ENCODE results near the gene STAT1. TPM values are rescaled to one million over a fixed set of nuclear protein-coding genes. Genes with fewer than 3 reads are reported as not detected.

STAT1 gene
- total RNA-seq, 1 experiment from 2014 or later, result 60.7 TPM

DNA sequence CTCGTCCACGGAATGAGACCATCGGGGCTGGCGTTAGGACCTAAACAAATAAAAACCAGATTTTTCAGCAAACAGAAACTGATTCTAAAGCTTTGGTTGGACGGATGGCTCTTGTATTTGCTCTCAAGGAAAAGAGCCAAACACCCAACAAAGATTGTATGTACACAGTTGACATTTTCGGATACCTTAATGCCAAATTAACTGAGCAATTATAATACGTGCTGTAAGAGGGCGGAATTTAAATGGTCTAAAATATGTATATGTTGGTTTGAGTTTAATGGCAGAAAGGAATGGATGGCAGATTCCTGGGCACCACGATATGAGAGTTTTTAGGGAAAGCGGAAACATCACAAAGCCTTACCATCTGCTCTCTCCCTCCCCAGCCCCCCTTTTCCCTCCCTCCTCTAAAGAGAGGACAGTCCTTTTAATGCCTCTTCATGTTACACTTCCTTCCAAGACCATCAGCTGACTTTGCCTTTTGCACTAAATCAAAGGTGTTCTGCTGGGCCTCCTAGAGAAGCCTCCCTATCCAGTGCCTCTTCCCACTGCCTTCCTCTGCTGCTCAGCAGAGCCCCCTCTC, 33.3 kb downstream of the STAT1 start:
- Histone ChIP-seq H3K9me3 (ENCODE audit: control insufficient read depth in 1 of 2, insufficient read depth in 1 of 2, low read depth in 1 of 2, low read length in 2 of 2) (no peaks in the 10 kb centered on the region), H4K20me1 (ENCODE audit: insufficient read depth) (no peaks in the 10 kb centered on the region), H3K4me3 (replicated peaks in 1 of 2; ENCODE audit: low read depth in 1 of 2, low read length in 2 of 2) (no peak overlapping the region), H3K27me3 (ENCODE audit: insufficient read depth, low read length) (no peaks in the 10 kb centered on the region), H3K79me2 (ENCODE audit: insufficient read depth, low read length) (no peaks in the 10 kb centered on the region), H2AFZ (ENCODE audit: low read depth, low read length, poor library complexity, severe bottlenecking) (no peak overlapping the region), H3K4me2 (ENCODE audit: low read length) (no peak overlapping the region), H3K9ac (ENCODE audit: low read length) (no peak overlapping the region), H3K4me1 (ENCODE audit: control insufficient read depth in 1 of 2, insufficient read depth in 2 of 2, low read length in 2 of 2) (no peaks in the 10 kb centered on the region), H3K36me3 (ENCODE audit: control insufficient read depth in 1 of 2, insufficient read depth in 2 of 2, low read length in 2 of 2) (peaks cover 80 to 87% of the 10 kb centered on the region in 2 experiments), H3K9me2 (ENCODE audit: insufficient read depth) (no peaks in the 10 kb centered on the region), H3K27ac (ENCODE audit: low read depth, low read length) (no peak overlapping the region)
- intact Hi-C loops (cut with micrococcal nuclease), result no loop called here
- ATAC-seq, result no peak
- CTCF ChIA-PET, result no interaction called here
- POLR2A ChIA-PET, result no interaction called here
- no TSS peak for BruUV-seq (replicated peaks)
- TF ChIP-seq, protein P1, sequence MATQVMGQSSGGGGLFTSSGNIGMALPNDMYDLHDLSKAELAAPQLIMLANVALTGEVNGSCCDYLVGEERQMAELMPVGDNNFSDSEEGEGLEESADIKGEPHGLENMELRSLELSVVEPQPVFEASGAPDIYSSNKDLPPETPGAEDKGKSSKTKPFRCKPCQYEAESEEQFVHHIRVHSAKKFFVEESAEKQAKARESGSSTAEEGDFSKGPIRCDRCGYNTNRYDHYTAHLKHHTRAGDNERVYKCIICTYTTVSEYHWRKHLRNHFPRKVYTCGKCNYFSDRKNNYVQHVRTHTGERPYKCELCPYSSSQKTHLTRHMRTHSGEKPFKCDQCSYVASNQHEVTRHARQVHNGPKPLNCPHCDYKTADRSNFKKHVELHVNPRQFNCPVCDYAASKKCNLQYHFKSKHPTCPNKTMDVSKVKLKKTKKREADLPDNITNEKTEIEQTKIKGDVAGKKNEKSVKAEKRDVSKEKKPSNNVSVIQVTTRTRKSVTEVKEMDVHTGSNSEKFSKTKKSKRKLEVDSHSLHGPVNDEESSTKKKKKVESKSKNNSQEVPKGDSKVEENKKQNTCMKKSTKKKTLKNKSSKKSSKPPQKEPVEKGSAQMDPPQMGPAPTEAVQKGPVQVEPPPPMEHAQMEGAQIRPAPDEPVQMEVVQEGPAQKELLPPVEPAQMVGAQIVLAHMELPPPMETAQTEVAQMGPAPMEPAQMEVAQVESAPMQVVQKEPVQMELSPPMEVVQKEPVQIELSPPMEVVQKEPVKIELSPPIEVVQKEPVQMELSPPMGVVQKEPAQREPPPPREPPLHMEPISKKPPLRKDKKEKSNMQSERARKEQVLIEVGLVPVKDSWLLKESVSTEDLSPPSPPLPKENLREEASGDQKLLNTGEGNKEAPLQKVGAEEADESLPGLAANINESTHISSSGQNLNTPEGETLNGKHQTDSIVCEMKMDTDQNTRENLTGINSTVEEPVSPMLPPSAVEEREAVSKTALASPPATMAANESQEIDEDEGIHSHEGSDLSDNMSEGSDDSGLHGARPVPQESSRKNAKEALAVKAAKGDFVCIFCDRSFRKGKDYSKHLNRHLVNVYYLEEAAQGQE (IDR thresholded peaks at IDR 0.05; ENCODE audit: low read depth), result no peak
- TF ChIP-seq RAD21 (IDR thresholded peaks at IDR 0.05; ENCODE audit: low read depth) (no peak), TCF7L2 (IDR thresholded peaks at IDR 0.05; ENCODE audit: borderline replicate concordance, extremely low read depth, insufficient read depth, insufficient read length) (no peak), ZNF274 (IDR thresholded peaks at IDR 0.05; ENCODE audit: low read depth, low read length) (no peak), ELF1 (IDR thresholded peaks at IDR 0.05; ENCODE audit: borderline replicate concordance, low read depth) (no peak), YY1 (IDR thresholded peaks at IDR 0.05; ENCODE audit: extremely low read depth, insufficient replicate concordance, low read depth, low read length) (no peak), EZH2phosphoT487 (IDR thresholded peaks at IDR 0.05; ENCODE audit: borderline replicate concordance) (no peak), EZH2 (IDR thresholded peaks at IDR 0.05) (no peak), SRF (IDR thresholded peaks at IDR 0.05; ENCODE audit: low read depth) (no peak), CEBPB (IDR thresholded peaks at IDR 0.05; ENCODE audit: low read depth) (no peak), JUND (IDR thresholded peaks at IDR 0.05) (no peak), SIN3A (IDR thresholded peaks at IDR 0.05; ENCODE audit: low read depth) (no peak)
- TF ChIP-seq, protein P2, sequence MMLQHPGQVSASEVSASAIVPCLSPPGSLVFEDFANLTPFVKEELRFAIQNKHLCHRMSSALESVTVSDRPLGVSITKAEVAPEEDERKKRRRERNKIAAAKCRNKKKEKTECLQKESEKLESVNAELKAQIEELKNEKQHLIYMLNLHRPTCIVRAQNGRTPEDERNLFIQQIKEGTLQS (IDR thresholded peaks at IDR 0.05), result no peak
- TF ChIP-seq, protein P3, sequence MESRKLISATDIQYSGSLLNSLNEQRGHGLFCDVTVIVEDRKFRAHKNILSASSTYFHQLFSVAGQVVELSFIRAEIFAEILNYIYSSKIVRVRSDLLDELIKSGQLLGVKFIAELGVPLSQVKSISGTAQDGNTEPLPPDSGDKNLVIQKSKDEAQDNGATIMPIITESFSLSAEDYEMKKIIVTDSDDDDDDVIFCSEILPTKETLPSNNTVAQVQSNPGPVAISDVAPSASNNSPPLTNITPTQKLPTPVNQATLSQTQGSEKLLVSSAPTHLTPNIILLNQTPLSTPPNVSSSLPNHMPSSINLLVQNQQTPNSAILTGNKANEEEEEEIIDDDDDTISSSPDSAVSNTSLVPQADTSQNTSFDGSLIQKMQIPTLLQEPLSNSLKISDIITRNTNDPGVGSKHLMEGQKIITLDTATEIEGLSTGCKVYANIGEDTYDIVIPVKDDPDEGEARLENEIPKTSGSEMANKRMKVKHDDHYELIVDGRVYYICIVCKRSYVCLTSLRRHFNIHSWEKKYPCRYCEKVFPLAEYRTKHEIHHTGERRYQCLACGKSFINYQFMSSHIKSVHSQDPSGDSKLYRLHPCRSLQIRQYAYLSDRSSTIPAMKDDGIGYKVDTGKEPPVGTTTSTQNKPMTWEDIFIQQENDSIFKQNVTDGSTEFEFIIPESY (IDR thresholded peaks at IDR 0.05; ENCODE audit: extremely low read depth, insufficient replicate concordance, low read length), result no peak
- TF ChIP-seq, protein P4, sequence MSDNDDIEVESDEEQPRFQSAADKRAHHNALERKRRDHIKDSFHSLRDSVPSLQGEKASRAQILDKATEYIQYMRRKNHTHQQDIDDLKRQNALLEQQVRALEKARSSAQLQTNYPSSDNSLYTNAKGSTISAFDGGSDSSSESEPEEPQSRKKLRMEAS (IDR thresholded peaks at IDR 0.05), result no peak
- no peak for DNase-seq (ENCODE audit: low read depth, low spot score)
- RAD21 ChIA-PET (ENCODE audit: low non-redundant PET in 1 of 2, low total read pairs in 2 of 2, uncharacterized antibody in 2 of 2, unreplicated experiment in 2 of 2), result no interaction called here

All from HCT116 (cell line).